ENCODE results near the gene HES6.

Gene HES6

GRCh38 chr2:238235856-238236255, 4.0 kb downstream of the HES6 start:
- DNase-seq (ENCODE audit: low read depth in 1 of 2, low spot score in 1 of 2), result no peak

GRCh38 chr2:238235331-238235732, 4.5 kb downstream of the HES6 start:
- DNase-seq (ENCODE audit: low read depth in 1 of 2, low spot score in 1 of 2), result no peak

- no peak for DNase-seq (ENCODE audit: low read depth in 1 of 2, low spot score in 1 of 2)
These were observed 6.2 kb downstream of the HES6 start for GRCh38 chr2:238233625-238234024.

GRCh38 chr2:238231809-238232208, 8.0 kb downstream of the HES6 start:
- no peak for DNase-seq (ENCODE audit: low read depth in 1 of 2, low spot score in 1 of 2)

GRCh38 chr2:238231251-238231793, 8.5 kb downstream of the HES6 start:
- peak; percentile 57 to 69 for DNase-seq (ENCODE audit: low read depth in 1 of 2, low spot score in 1 of 2)

- DNase-seq (ENCODE audit: low read depth in 1 of 2, low spot score in 1 of 2), result no peak
These were observed 9.1 kb downstream of the HES6 start for GRCh38 chr2:238230699-238231098.

GRCh38 chr2:238228700-238229099, 11.1 kb downstream of the HES6 start:
- DNase-seq (ENCODE audit: low read depth in 1 of 2, low spot score in 1 of 2), result no peak

- no peak for DNase-seq (ENCODE audit: low read depth in 1 of 2, low spot score in 1 of 2)
These were observed 12.2 kb downstream of the HES6 start for GRCh38 chr2:238227587-238228032.

- DNase-seq (ENCODE audit: low read depth in 1 of 2, low spot score in 1 of 2), result no peak
These were observed 12.9 kb downstream of the HES6 start for GRCh38 chr2:238226698-238227586.

- no peak for DNase-seq (ENCODE audit: low read depth in 1 of 2, low spot score in 1 of 2)
These were observed 13.7 kb downstream of the HES6 start for GRCh38 chr2:238225911-238226697.

- DNase-seq (ENCODE audit: low read depth in 1 of 2, low spot score in 1 of 2), result no peak
These were observed 14.7 kb downstream of the HES6 start for GRCh38 chr2:238225121-238225520.

GRCh38 chr2:238224356-238225035, 15.3 kb downstream of the HES6 start:
- DNase-seq (ENCODE audit: low read depth in 1 of 2, low spot score in 1 of 2), result no peak

- no peak for DNase-seq (ENCODE audit: low read depth in 1 of 2, low spot score in 1 of 2)
These were observed 18.8 kb downstream of the HES6 start for GRCh38 chr2:238220892-238221521.

GRCh38 chr2:238220274-238220891, 19.5 kb downstream of the HES6 start:
- DNase-seq (ENCODE audit: low read depth in 1 of 2, low spot score in 1 of 2), result no peak

- DNase-seq (ENCODE audit: low read depth in 1 of 2, low spot score in 1 of 2), result no peak
These were observed 23.1 kb downstream of the HES6 start for GRCh38 chr2:238216651-238217184.

GRCh38 chr2:238207006-238207405, 32.8 kb downstream of the HES6 start:
- DNase-seq (ENCODE audit: low read depth in 1 of 2, low spot score in 1 of 2), result no peak

GRCh38 chr2:238203973-238204683, 35.7 kb downstream of the HES6 start:
- DNase-seq (ENCODE audit: low read depth in 1 of 2, low spot score in 1 of 2), result no peak

GRCh38 chr2:238203094-238203972, 36.5 kb downstream of the HES6 start, which contains the start of gene ILKAP:
Gene ILKAP (minus strand): TSS chr2:238203695. CDS start chr2:238203553, 142 bp downstream.
- peak; percentile 78 to 87 for DNase-seq (ENCODE audit: low read depth in 1 of 2, low spot score in 1 of 2)

Data from activated T-helper 1 cell treated with anti-CD3 and anti-CD28 coated beads, Interleukin-2, amount 50 U/mL, for 16 hours (primary cell).